ENCODE measurements around the gene AIP. TPM values are rescaled to one million over a fixed set of nuclear protein-coding genes. Genes with fewer than 3 reads are reported as not detected.

AIP gene
- total RNA-seq, 4 donors from 2014 or later, result 88.2 to 117 (median 96.0) TPM

DNA sequence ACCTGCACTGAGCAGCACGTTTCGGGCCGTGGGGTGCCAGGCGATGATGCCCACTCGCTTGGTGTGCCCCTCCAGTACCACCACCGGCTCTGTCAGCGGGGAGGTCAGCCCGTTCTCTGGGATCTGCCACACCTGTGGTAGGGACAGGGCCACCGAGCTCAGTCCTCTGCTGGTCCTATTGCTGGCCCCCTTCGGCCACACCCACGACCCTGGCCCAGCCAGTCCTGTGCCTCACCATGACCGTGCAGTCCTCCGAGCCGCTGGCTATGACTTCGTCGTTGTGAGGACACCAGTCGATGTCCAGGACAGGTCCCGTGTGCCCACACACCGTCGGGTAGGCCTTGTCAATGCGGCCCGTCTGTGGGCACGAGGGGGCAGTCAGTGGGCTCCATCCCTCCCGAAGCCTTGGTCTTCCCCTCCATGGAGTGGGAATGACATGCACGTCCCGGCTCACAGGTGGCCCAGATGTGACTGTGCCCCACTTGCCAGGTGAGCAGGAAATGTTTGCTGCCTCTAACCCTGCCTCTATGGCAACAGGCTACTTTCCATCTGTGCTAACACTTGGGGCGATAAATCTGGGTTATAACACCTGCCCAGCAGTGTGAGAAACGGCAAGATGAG lies 41.0 kb upstream of the AIP start:
- Histone ChIP-seq H3K27me3 (no peaks in the 10 kb centered on the region), H3K9me3 (no peaks in the 10 kb centered on the region), H3K27ac (peak overlapping the region in 1 of 4 donors; percentile 95), H3K4me3 (no peak overlapping the region), H3K4me1 (peaks cover 0 to 62% (median 32%) of the 10 kb centered on the region in 4 donors), H3K36me3 (peaks cover 0 to 53% (median 0%) of the 10 kb centered on the region in 3 donors)
- no peak for TF ChIP-seq POLR2A (IDR thresholded peaks at IDR 0.05)
- no peak for TF ChIP-seq EP300 (IDR thresholded peaks at IDR 0.05)
- TF ChIP-seq, protein P1, sequence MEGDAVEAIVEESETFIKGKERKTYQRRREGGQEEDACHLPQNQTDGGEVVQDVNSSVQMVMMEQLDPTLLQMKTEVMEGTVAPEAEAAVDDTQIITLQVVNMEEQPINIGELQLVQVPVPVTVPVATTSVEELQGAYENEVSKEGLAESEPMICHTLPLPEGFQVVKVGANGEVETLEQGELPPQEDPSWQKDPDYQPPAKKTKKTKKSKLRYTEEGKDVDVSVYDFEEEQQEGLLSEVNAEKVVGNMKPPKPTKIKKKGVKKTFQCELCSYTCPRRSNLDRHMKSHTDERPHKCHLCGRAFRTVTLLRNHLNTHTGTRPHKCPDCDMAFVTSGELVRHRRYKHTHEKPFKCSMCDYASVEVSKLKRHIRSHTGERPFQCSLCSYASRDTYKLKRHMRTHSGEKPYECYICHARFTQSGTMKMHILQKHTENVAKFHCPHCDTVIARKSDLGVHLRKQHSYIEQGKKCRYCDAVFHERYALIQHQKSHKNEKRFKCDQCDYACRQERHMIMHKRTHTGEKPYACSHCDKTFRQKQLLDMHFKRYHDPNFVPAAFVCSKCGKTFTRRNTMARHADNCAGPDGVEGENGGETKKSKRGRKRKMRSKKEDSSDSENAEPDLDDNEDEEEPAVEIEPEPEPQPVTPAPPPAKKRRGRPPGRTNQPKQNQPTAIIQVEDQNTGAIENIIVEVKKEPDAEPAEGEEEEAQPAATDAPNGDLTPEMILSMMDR (IDR thresholded peaks at IDR 0.05), result no peak
- DNase-seq (ENCODE audit: low spot score in 2 of 2), result no peak
- WGBS, 2 donors, result 81 to 87% methylated on average over 28 of the region's 28 CpGs

DNA sequence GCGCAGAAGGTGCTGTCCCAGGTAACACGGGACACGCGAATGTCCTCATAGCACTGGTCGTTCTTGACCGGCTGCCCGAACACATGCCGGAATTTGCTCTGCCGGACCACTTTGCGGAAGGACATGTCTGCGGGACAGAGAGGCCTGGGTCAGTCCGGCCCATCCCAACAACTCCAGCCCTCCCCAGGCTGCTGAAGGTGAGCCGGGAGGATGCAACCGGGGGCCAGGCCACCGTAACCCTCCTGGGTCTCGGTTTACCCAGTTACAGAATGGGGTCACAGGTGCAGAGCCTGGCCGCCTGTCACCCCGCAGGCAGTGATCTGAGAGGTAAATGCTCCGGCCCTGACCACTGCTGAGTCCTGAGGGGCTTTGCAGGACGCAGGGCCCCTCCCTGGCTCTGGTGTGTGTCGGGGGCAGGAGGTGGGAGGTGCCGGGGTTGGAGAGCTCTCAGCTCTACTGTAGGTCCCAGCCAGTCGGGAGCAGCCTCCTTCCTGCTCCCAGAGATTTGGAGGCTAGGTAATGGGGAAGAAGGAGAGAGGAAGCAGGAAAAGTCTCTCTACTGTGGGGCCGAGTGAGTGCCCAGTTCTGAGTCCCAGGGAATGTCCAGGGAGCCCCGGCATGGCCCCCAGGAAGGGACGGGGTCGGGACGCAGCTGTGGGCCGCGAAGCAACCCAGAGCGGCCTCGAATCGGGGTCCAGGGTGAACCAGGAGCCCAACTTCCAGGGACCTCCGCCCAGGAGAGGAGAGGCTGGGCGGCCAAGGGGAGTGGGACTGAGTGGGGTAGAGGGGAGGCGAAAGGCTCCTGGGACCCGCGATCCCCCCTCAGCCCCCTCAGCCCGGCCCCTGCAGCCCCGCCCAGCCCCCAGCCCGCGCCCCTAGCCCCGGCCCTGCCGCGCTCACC lies 40.1 kb upstream of the AIP start:
- WGBS, 2 donors, result 36 to 39% methylated on average over 24 to 30 of the region's 45 CpGs
- H3K4me1 ChIP-seq, result peaks cover 0 to 55% (median 32%) of the 10 kb centered on the region in 4 donors
- TF ChIP-seq EP300 (IDR thresholded peaks at IDR 0.05) (no peak), POLR2A (IDR thresholded peaks at IDR 0.05) (no peak)
- TF ChIP-seq, protein P1 (IDR thresholded peaks at IDR 0.05), result no peak

DNA sequence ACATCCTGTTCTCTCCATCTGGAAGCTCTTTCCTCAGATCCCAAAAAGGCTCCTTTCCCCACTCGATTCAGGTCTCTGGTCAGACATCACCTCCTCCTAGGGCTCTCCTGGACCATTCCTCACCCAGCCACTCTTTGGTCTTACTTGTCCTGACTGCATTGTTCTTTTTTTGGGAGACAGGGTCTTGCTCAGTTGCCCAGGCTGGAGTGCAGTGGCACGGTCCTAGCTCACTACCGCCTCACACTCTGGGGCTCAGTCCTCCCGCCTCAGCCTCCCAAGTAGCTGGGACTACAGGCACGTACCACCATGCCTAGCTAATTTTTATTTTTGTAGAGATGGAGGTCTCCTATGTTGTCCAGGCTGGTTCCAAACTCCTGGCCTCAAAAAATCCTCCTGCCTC lies 37.3 kb upstream of the AIP start:
- 72 to 86% methylated on average over 5 of the region's 5 CpGs for WGBS, 2 donors

More for the DNA sequence above, 40.1 kb upstream of the AIP start:
- Histone ChIP-seq H3K4me3 (peak overlapping the region; percentile 70 to 78 (median 75)), H3K27ac (peak overlapping the region; percentile 89 to 96 (median 94)), H3K36me3 (peaks cover 0 to 44% (median 0%) of the 10 kb centered on the region in 3 donors), H3K9me3 (no peaks in the 10 kb centered on the region), H3K27me3 (no peaks in the 10 kb centered on the region)
- DNase-seq (ENCODE audit: low spot score in 2 of 2), result no peak

DNA sequence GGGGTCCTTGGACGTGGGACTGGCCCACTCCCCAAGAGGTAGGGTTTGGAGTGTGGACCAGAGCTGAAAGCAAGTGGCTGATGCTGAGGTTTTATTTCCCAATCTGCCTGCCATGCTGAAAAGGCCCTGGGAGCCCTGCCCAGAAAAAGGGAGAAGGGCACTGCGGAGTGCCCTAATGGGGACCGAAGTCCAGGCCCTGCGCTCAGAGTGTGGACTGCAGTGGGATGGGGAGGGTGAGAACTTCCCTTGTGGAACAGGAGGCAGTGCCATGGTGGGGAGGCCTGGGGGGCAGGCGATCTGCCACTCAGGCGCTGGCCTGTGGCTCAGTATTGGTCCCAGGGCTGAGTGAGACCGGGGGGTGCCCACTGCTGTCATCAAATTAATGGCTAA lies 34.6 kb upstream of the AIP start:
- Histone ChIP-seq H3K36me3 (no peaks in the 10 kb centered on the region), H3K27me3 (no peaks in the 10 kb centered on the region), H3K4me1 (peaks cover 0 to 23% (median 12%) of the 10 kb centered on the region in 4 donors), H3K9me3 (no peaks in the 10 kb centered on the region), H3K27ac (no peak overlapping the region), H3K4me3 (no peak overlapping the region)
- 89 to 90% methylated on average over 7 of the region's 7 CpGs for WGBS, 2 donors
- DNase-seq (ENCODE audit: low spot score in 2 of 2), result no peak
- no peak for TF ChIP-seq POLR2A (IDR thresholded peaks at IDR 0.05)
- TF ChIP-seq, protein P1 (IDR thresholded peaks at IDR 0.05), result no peak
- no peak for TF ChIP-seq EP300 (IDR thresholded peaks at IDR 0.05)

More for the DNA sequence above, 37.3 kb upstream of the AIP start:
- Histone ChIP-seq H3K9me3 (no peaks in the 10 kb centered on the region), H3K4me3 (no peak overlapping the region), H3K27me3 (no peaks in the 10 kb centered on the region), H3K36me3 (peaks cover 0 to 16% (median 0%) of the 10 kb centered on the region in 3 donors), H3K4me1 (peaks cover 0 to 40% (median 25%) of the 10 kb centered on the region in 4 donors), H3K27ac (no peak overlapping the region)
- TF ChIP-seq, protein P1 (IDR thresholded peaks at IDR 0.05), result no peak
- no peak for TF ChIP-seq POLR2A (IDR thresholded peaks at IDR 0.05)
- TF ChIP-seq EP300 (IDR thresholded peaks at IDR 0.05), result no peak
- DNase-seq (ENCODE audit: low spot score in 2 of 2), result no peak
